Left renal cortex interstitium (tissue), 4 donors: ENCODE results near the gene PTGES2. TPM values are rescaled to one million over a fixed set of nuclear protein-coding genes. Genes with fewer than 3 reads are reported as not detected.

ENCODE experiments used
- DNase-seq, 4 donors: peaks; one replicate each; pipeline ENCODE4 v3.0.0-alpha.2; 2013; ENCODE audit warnings: low read depth in 4 of 4, low spot score in 2 of 4, missing footprints in 1 of 4
- polyA plus RNA-seq, 4 donors: library from polyadenylated mRNA; unstranded; fragments of 120-200 nt; gene quantifications; one replicate each; pipeline ENCODE4 v1.2.1, GENCODE V29; 2013; ENCODE audit not compliant: insufficient read length in 4 of 4

The PTGES2 gene
- polyA plus RNA-seq, result 10 to 100 TPM; 36.7 to 71.6 (median 58.3) TPM

GRCh38 chr9:128127568-128127989 is at the start of gene PTGES2:
PTGES2 (minus strand) TSS chr9:128127729; CDS start chr9:128127717, 12 bp downstream.
- DNase-seq, result peak; percentile 62 to 84 (median 78)

GRCh38 chr9:128175726-128176125 is 48.2 kb upstream of the PTGES2 start:
- no peak for DNase-seq

GRCh38 chr9:128175102-128175563 is 47.6 kb upstream of the PTGES2 start:
- DNase-seq, result no peak

- no peak for DNase-seq
Observed at GRCh38 chr9:128174062-128174461, 46.5 kb upstream of the PTGES2 start.

GRCh38 chr9:128169925-128170324 is 42.4 kb upstream of the PTGES2 start:
- DNase-seq, result no peak

- no peak for DNase-seq
Observed at GRCh38 chr9:128169492-128169891, 42.0 kb upstream of the PTGES2 start.

GRCh38 chr9:128168731-128169308 is 41.3 kb upstream of the PTGES2 start:
- DNase-seq, result no peak

GRCh38 chr9:128167209-128167608 is 39.7 kb upstream of the PTGES2 start:
- no peak for DNase-seq

GRCh38 chr9:128166169-128166568 is 38.6 kb upstream of the PTGES2 start:
- no peak for DNase-seq

- DNase-seq, result no peak
Observed at GRCh38 chr9:128164307-128164885, 36.9 kb upstream of the PTGES2 start.

- no peak for DNase-seq
Observed at GRCh38 chr9:128163523-128164306, 36.2 kb upstream of the PTGES2 start.

GRCh38 chr9:128163027-128163515 is 35.5 kb upstream of the PTGES2 start:
- no peak for DNase-seq

GRCh38 chr9:128162215-128163026 is 34.9 kb upstream of the PTGES2 start:
- no peak for DNase-seq

- no peak for DNase-seq
Observed at GRCh38 chr9:128161215-128161902, 33.8 kb upstream of the PTGES2 start.

- no peak for DNase-seq
Observed at GRCh38 chr9:128160603-128160987, 33.1 kb upstream of the PTGES2 start.

GRCh38 chr9:128159784-128160602 is 32.5 kb upstream of the PTGES2 start, which contains the start of gene BBLN:
BBLN (plus strand) TSS chr9:128160265; CDS start chr9:128160408, 143 bp downstream.
- peak; percentile 71 to 87 (median 83) for DNase-seq

- no peak for DNase-seq
Observed at GRCh38 chr9:128159522-128159783, 31.9 kb upstream of the PTGES2 start.

- no peak for DNase-seq
Observed at GRCh38 chr9:128155736-128156500, 28.4 kb upstream of the PTGES2 start.
